ENCODE results near the gene SLC30A5.
"Not testable (repeated sequence)": the region's sequence is repeated elsewhere in the genome, so short reads cannot be mapped to it uniquely, and the experiment has no call there.

Gene SLC30A5

GRCh38 chr5:69105996-69106906 is 12.4 kb downstream of the SLC30A5 start:
- no peak for DNase-seq

- not testable (repeated sequence) for DNase-seq
Observed at GRCh38 chr5:69108367-69108766, 14.6 kb downstream of the SLC30A5 start.

GRCh38 chr5:69113851-69114250 is 20.0 kb downstream of the SLC30A5 start:
- DNase-seq, result no peak

GRCh38 chr5:69115526-69115925 is 21.7 kb downstream of the SLC30A5 start:
- no peak for DNase-seq

- no peak for DNase-seq
Observed at GRCh38 chr5:69129413-69129812, 35.6 kb downstream of the SLC30A5 start.

GRCh38 chr5:69130241-69130640 is 36.4 kb downstream of the SLC30A5 start:
- no peak for DNase-seq

GRCh38 chr5:69131304-69131703 is 37.5 kb downstream of the SLC30A5 start:
- no peak for DNase-seq

- DNase-seq, result no peak
Observed at GRCh38 chr5:69134126-69134525, 40.3 kb downstream of the SLC30A5 start.

- DNase-seq, result no peak
Observed at GRCh38 chr5:69136293-69136692, 42.5 kb downstream of the SLC30A5 start.

GRCh38 chr5:69137208-69137607 is 43.4 kb downstream of the SLC30A5 start:
- not testable (repeated sequence) for DNase-seq

GRCh38 chr5:69137807-69138206 is 44.0 kb downstream of the SLC30A5 start:
- no peak for DNase-seq

GRCh38 chr5:69138766-69139165 is 45.0 kb downstream of the SLC30A5 start:
- no peak for DNase-seq

GRCh38 chr5:69140239-69140638 is 46.4 kb downstream of the SLC30A5 start:
- DNase-seq, result not testable (repeated sequence)

- DNase-seq, result no peak
Observed at GRCh38 chr5:69140827-69141226, 47.0 kb downstream of the SLC30A5 start.

GRCh38 chr5:69148576-69148975 is 54.8 kb downstream of the SLC30A5 start:
- DNase-seq, result not testable (repeated sequence)

GRCh38 chr5:69148981-69149675 is 55.3 kb downstream of the SLC30A5 start:
- no peak for DNase-seq

- no peak for DNase-seq
Observed at GRCh38 chr5:69149676-69150010, 55.8 kb downstream of the SLC30A5 start.

GRCh38 chr5:69152731-69153130 is 58.9 kb downstream of the SLC30A5 start:
- DNase-seq, result no peak

GRCh38 chr5:69156456-69156855 is 62.6 kb downstream of the SLC30A5 start:
- no peak for DNase-seq

- DNase-seq, result no peak
Observed at GRCh38 chr5:69158039-69158438, 64.2 kb downstream of the SLC30A5 start.

- DNase-seq, result no peak
Observed at GRCh38 chr5:69160651-69161050, 66.8 kb downstream of the SLC30A5 start.

- DNase-seq, result peak; percentile 96 to 97
Observed at GRCh38 chr5:69166686-69167492, 73.1 kb downstream of the SLC30A5 start, which contains the start of gene CCNB1. CCNB1 (plus strand) TSS chr5:69167150; CDS start chr5:69167263, 113 bp downstream.

- no peak for DNase-seq
Observed at GRCh38 chr5:69167493-69167855, 73.7 kb downstream of the SLC30A5 start.

Data from stimulated activated CD4-positive, alpha-beta T cell treated with anti-CD3 and anti-CD28 coated beads, Interleukin-4, amount 100 ng/mL, for 4 hours (primary cell).